Activated T-helper 9 cell treated with anti-CD3 and anti-CD28 coated beads, Interleukin-2, amount 50 U/mL, for 16 hours (primary cell): ENCODE measurements around the gene CLIC4.
"Not testable (repeated sequence)": the region's sequence is repeated elsewhere in the genome, so short reads cannot be mapped to it uniquely, and the experiment has no call there.

ENCODE experiments used
- DNase-seq: peaks from one replicate; pipeline ENCODE4 v3.0.0-alpha.2; 2020; ENCODE audit warnings: low read depth

Gene CLIC4

DNA sequence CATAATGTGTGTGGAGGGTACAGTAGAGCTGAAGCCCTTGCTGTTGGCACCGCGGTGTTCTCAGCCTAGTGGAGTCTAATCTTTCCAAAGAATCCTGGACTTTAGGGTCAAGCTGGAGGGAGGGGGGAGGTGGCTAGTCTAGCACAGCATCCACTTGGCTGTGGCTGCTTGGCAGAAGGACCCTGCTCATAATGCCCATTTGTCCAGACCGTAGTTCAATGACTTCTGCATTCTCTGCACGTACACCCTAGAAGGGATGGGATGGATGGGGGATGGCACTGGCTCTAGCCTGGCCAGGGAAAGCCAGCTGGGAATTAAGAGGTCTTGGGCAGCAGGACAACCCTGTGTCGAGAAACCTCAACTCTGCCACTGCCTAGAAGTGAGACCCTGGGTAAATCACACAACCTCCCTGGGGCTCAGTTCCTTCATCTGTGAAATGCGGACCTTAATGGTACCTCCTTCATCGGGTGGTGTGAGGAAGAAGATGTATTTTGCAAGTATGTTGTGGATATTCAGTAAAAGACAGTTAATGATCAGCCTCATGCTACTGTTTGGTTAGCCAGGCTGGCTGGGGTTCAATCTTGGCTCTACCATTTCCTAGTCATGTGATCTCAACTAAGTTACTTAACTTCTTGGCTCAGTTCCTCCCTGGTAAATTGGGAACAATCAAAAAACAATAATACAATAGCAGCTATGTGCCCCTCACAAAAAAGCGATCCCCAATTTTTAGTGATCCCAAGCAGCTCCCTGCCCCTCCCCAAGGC is 27.2 kb upstream of the CLIC4 start:
- no peak for DNase-seq

DNA sequence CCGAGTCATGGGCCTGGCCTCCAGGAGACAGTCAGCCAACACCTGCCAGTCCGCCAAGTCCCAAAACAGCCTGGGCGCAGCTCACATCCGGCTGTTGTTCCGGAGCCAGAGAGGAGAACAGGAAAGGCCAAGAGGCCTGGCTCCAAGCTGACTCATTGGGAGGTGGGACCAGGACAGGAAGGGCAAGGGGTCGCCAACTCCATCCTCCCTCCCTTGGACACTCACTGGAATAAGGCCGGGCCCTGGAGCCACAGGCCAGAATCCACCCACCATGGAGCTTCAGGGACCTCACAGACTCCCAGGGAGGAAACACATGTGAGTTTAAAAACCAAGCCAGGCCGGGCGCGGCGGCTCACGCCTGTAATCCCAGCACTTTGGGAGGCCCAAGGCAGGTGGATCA is 25.1 kb upstream of the CLIC4 start:
- DNase-seq: no peak

DNA sequence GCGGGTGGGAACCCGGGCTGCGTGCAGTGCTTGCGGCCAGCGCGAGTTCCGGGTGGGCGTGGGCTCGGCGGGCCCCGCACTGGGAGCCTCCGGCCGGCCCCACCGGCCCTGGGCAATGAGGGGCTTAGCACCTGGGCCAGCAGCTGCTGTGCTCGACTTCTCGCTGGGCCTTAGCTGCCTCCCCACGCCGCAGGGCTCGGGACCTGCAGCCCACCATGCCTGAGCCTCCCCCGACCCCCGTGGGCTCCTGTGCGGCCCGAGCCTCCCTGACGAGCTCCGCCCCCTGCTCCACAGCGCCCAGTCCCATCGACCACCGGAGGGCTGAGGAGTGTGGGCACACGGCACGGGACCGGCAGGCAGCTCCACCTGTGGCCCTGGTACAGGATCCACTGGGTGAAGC is 23.7 kb upstream of the CLIC4 start:
- DNase-seq: no peak

GRCh38 chr1:24722073-24723035 is 22.9 kb upstream of the CLIC4 start:
- DNase-seq: not testable (repeated sequence)

- no peak for DNase-seq
Measured at GRCh38 chr1:24724345-24725208, 20.7 kb upstream of the CLIC4 start.

- no peak for DNase-seq
Measured at GRCh38 chr1:24725209-24725651, 20.0 kb upstream of the CLIC4 start.

DNA sequence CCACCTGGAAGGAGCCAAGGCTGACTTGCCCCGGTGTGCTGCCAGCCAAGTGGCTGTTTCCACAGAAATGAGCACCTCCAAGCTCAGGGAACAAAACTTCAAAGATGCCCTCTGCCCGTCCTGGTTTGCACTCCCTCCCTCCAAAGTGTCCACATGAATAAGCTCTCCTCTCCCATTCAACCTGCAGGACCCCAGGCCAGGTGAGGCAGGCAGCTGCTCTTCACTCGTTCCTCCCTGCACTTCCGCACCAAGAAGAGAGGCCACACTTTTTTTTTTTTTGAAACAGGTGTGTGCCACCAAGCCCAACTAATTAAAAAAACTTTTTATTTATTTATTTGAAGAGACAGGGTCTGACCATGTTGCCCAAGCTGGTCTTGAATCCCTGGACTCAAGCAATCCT is 18.5 kb upstream of the CLIC4 start:
- DNase-seq: no peak

DNA sequence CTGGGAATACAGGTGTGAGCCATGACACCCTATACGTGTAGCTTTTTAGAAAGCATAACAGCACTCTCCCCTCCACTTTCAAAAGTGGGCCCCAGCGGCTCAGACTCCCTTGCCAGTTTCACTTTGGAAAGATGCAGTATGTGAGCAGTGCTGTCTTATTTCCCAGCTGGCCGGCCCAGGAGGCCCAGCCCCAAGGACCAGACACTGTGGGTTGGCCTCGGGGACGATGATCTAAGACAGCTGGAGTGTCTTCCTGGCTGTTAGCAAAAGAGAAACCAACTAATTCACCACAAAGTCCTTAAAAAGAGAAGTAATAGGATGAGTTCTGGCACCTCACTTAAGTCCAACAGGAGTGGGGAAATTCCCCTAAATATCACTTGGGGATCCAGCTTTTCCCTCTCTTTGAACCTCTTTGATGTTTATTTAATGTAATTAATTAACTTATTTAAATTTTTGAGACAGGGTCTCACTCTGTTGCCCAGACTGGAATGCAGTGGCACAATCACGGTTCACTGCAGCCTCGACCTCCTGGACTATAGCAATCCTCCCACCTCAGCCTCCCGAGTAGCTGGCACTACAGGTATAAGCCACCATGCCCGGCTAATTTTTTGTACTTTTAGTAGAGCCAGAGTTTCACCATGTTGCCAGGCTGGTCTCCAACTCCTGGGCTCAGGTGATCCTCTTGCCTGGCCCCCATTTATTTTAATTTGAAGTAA is 17.6 kb upstream of the CLIC4 start:
- no peak for DNase-seq

DNA sequence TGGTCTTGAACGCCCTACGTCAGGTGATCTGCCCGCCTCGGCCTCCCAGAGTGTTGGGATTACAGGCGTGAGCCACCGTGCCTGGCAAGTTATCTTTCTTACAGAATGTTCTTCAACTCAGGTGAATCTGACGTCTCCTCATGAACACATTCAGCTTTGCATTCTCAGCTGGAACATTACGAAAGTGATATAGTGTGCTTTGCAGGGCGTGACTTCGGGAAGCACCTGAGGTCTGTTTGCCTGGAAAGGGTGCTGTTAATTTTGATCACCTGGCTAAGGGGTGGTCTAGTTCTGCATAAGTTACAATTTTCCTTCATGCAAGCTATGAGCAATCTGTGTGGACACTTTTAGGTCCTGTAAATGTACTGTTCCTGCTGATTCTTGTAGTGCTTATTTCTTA is 16.3 kb upstream of the CLIC4 start:
- DNase-seq: no peak

DNA sequence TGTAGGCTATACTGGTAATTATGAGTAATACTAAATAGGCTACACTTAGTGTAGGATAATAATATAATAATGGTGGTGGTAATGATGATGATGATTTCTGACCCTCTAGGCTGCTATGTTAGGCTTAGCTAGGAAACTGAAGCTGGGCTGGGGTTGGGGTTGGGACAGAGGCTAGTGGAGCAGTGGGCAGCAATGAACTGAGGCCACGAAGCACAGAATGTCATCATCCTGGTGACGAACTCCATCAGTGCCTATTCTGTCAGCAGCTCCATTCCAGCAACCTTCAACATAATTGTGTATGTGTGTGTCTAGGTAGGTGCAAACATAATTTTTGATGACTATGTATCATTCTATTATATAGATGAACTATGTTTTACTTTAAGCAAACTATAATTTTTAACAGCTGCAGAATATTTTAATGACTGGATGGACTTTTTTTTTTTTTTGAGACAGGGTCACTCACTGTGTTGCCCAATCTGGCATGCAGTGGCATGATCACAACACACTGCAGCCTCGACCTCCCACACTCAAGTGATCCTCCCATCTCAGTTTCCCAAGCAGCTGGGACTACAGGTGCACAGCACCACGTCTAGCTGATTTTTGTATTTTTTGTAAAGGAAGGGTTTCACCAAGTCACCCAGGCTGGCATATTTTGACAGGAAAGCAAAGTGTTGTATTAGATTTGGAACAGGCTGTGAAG is 12.9 kb upstream of the CLIC4 start:
- no peak for DNase-seq

DNA sequence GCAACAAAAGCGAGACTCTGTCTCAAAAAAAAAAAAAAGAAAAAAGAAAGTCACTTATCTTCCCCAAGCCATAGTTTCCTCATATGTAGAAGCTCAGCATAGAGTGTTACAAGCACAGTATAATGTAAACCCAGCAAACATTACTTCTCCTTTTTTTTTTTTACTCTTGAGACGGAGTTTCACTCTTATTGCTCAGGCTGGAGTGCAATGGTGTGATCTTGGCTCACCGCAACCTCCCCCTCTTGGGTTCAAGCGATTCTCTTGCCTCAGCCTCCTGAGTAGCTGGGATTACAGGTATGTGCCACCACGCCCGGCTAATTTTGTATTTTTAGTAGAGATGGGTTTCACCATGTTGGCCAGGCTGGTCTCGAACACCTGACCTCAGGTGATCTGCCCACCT is 11.9 kb upstream of the CLIC4 start:
- not testable (repeated sequence) for DNase-seq

- no peak for DNase-seq
Measured at GRCh38 chr1:24735156-24735508, 10.1 kb upstream of the CLIC4 start.

GRCh38 chr1:24735509-24736375 is 9.5 kb upstream of the CLIC4 start:
- DNase-seq: no peak

DNA sequence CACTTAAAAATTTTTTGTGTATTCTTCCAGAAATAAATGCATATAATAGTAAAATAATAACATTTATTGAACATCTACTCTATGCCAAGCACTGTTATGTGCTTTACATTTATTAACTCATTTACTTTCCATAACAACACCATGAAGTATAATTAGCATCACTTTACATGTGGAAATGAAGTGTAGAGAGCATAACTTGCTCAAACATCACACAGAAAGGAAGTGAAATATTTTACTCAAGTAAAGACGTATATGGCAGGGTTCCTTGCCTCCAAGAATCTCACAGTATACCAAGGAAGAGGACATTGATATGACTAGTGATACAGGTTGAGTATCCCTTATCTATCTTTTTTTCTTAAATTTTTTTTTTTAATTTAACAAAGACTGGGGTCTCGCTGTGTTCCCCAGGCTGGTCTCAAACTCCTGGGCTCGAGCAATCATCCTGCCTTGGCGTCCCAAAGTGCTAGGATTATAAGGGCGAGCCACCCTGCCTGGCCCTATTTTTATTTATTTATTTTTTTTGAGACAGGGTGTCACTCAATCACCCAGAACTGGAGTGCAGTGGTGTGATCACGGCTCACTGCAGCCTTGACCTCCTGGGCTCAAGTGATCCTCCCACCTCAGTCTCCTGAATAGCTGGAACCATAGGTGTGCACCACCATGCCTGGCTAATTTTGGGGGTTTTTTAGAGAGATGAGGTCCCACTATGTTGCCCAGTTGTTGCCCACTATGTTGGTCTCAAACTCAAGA is 7.7 kb upstream of the CLIC4 start:
- DNase-seq: no peak

DNA sequence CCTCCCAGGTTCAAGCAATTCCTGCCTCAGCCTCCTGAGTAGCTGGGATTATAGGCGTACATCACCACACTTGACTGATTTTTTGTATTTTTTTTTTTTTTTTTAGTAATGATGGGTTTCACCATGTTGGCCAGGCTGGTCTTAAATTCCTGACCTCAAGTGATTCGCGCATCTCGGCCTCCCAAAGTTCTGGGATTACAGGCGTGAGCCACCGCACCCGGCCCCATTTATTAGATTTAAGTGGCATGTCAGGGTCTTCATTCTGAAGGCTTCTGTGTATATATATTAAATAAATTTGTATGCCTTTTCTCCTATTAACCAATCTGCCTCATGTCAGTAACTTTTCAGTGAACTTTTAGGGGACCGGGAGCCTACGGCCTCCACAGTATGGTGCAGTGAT is 6.0 kb upstream of the CLIC4 start:
- no peak for DNase-seq

- no peak for DNase-seq
Measured at GRCh38 chr1:24742090-24742938, 2.9 kb upstream of the CLIC4 start.

DNA sequence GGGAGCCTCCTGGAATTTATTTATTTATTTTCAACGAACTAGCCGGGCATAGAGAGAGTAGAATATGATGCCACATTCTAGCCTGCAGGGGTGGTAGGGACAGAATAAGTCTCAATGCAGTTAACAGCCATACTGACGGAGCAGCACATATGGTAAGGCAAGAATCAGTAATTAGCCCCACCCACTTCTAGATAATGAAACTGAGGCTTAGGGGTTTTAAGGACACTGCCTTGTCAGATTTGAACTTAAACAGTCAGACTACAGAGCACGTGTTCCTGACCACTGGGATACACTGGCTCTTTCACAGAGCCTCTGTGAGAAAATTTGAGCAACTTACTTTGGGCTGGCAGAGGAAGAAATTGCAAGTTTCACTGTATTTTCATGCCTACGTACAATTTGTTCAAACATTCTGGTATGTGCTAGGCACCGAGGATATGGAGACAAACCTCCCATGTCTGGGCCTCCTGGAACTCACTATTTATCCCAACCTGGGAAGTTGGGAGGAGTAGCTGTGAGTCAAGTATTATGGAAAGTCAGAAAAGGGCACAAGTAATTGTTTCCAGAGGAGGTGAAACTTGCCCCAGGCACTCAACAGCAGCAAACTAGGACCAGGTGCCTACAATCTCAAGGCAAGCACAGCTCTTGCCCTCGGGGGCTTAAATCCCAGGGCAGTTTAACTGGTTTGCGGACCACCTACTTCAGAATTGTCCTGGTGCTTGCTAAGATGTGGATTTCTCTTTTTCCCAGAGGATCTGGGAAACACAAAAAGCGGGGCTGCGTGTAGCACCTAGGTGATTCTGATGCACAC is 1.6 kb upstream of the CLIC4 start:
- no peak for DNase-seq
